ENCODE measurements around the gene C3orf70.

The C3orf70 gene

DNA sequence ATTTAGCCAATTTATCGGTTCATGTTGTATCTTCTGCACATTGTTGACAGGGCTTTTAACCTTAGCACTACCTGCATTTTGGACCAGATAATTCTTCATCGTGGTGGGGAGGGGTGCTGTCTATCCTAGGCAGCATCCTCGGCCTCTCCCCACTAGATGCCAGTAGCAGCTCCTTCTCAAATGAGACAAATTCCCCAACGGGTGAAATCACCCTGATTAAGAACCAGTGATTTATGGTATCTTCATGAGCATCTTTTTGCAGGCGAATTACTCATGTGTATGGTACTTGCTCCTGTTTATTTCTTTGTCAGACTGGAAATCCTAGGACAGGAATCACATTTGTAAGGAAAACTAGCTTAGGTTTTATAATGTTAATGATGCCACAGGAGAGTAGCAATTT is 68.0 kb downstream of the C3orf70 start:
- no peak for DNase-seq

DNA sequence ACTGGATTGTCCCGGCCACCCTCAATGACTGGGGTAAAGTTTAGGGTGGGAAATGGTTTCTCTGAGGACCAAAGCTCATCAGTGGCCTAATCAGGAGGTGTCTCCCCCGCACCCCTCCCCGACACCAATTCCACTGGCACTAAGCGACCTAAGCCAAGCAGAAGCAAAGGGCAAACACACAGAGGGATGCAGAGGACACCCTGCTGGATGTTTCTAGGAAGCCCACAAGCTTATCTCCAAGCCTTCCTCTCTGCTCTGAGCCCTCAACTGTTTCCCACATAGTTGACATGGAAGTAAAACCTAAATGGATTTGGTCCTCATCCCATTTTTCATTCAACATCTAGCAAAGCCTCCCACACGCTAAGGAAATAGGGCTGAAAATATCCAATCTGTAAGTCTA is 68.5 kb downstream of the C3orf70 start:
- no peak for DNase-seq

- no peak for DNase-seq
Observed at GRCh38 chr3:185082829-185083228, 70.0 kb downstream of the C3orf70 start.

GRCh38 chr3:185082149-185082548 is 70.7 kb downstream of the C3orf70 start:
- DNase-seq, result no peak

DNA sequence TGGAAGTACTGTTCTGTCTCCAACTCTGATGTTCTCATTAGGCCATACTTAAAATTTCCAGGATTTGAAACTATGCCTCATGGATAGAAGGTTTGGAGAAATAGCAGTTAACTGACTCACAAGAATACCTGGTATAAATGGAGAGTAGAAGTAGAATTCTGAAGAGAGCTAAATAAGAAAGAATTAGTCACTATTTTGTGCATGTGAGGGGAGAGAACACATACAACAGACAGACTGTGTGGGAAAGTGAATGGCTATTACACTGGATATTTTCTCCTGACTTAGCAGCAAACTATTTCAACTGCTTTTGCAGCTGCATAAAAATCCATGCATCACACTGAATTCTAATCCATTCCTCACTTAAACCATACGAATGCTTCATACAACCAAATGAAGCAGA is 71.3 kb downstream of the C3orf70 start:
- DNase-seq, result no peak

DNA sequence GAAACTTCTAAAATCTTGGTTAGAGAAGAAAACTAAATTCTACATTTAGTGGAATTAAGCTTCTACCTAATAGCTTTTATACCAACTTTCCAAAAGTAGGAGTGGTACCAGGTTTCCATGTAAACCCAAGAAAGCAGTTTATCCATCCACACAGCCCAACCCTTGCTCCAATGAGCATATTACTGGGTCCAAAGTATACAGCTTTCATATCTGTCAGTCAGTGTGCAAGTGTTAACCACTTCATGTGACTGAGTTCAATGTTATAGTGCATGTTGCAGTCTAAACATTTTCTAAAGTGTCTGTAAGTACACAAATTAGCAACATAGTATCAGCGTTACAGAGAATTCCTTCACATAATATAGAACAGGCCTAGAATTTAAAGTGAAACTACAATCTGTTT is 73.2 kb downstream of the C3orf70 start:
- no peak for DNase-seq

DNA sequence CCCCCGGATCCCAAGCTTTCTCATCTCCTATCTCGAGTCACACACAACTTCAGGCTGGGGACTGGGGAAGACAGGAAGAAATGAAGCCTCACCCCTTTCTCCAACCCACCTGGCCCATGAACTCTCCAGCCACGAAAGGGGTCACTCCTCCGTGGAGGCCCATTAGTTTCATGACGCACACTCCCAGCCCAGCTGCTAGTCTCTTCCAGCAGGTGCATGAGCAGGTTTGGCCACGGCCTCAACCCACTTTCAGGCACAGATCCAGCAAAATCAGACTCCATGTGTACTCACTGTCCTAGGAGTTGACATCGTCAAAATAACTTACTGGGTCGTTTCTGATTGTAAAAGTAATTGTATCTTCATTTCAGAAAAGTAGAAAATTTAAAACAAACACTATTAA is 76.6 kb downstream of the C3orf70 start:
- DNase-seq, result no peak

GRCh38 chr3:185075547-185075946 is 77.3 kb downstream of the C3orf70 start:
- DNase-seq, result no peak

GRCh38 chr3:185071287-185071800 is 81.5 kb downstream of the C3orf70 start:
- no peak for DNase-seq

DNA sequence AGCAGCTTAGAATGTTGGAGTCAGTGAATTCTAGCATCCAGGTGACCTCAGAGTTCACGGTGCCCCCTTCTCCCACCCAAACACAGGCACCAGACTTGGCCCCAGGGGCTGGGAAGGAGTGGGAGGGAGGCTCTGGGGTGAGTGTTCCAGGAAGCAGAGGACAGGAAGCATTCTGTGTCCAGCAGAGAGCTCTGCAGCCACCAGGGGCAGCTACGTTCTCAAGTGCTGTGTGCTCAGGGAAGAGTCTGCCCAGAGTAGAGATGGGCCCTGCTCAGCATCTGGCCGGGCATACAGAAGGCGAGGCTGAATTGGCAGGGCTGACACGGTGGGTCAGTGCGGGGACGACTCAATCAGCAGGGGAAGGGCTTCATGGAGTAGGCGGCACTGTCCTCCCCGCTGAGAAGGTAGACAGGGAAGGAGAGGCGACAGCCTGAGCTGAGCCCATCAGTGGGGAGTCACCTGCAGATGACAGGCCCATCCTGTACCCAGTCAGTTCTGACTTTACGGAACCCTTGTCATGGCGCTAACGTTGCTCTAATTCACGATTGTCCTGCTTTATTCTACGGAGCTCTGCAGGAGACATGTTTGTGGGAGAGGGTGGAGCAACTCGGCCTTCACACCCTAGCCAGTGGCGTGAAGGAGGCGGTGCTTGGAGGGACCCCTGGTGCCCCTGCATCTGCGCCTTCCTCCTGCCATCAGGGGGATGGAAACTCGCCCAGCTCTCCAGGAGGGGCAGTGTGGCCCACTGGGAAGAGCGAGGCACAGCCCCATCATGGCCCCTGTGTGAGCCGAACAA is 82.2 kb downstream of the C3orf70 start:
- DNase-seq, result no peak

DNA sequence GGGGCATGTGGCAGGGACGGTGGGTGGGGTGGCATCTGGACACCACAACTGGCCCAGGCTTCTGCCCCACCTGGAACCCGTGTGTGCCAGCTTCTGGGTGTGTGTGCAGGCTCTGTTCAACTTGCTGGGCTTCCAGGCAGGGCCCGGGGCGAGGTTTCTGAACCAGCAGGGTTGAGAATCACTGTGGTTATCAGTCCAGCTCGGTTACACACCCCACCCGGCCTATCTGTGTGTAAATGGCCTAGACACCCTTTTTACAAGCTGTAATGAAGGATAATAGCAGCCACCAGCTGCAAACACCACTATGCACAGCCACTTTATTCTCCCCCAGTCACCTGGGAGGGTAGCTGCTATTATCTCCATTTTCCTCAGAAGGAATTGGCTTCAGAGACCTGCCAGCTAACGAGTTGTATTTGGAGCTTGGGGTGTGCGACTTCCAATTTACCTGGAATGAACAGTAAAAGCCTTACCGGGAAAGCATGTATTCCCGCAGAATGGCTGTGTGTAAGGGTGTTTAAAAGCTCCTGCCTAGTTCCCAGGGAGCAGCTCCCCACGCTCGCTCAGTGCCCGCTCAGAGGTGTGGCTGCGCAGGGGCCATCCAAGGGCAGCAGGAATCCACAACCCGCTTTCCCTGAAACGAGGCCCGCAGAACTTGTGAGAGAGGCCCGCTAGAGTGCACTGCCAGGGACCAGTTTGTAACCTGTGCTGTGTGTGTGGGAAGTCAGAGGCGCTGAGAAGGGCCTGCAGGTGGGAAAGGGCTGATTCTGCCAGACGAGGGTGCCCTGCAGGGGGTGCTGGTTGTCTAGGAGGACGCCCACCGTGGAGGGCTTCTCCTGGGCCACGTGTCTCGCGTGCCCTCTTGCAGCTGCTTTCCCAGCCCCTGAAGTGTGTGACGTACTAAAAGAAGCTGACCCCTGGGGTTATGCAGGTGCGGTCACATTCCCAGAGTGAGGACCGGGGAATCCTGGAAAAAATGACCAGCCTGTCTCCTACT is 83.5 kb downstream of the C3orf70 start:
- no peak for DNase-seq

GRCh38 chr3:185067173-185067572 is 85.7 kb downstream of the C3orf70 start:
- no peak for DNase-seq

DNA sequence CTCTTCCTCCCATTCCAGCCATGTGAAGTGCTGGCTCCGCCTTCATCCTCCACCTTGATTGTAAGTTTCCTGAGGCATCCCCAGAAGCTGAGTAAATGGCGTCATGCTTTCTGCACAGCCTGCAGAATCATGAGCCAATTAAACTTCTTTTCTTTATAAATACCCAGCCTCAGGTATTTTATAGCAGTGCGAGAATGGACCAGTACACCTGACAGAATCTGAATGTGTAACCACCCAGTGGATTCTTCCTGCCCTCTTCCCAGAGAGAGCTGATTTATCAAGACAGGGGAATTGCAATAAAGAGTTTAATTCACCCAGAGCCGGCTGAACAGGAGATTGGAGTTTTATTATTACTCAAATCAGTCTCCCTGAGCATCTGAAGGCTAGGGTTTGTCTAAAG is 86.6 kb downstream of the C3orf70 start:
- no peak for DNase-seq

DNA sequence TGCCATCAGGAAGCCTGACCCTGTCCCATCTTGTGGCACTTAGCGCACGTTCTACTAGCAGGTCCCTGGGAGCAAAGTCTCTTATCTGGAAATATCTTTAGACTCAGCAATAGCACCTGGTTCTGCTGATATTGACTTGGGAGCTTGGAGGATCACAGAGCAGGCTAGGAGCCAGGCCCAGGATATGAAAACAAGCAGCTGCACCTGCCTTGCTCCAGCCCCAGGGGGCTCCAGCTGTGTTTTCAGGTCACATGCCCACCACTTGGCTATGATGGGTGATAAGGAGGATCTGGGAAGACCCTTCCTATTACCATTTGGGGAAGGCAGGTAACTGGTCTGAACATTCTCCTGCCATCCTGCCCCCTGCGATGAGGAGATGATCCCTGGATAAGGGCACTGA is 87.8 kb downstream of the C3orf70 start:
- no peak for DNase-seq

DNA sequence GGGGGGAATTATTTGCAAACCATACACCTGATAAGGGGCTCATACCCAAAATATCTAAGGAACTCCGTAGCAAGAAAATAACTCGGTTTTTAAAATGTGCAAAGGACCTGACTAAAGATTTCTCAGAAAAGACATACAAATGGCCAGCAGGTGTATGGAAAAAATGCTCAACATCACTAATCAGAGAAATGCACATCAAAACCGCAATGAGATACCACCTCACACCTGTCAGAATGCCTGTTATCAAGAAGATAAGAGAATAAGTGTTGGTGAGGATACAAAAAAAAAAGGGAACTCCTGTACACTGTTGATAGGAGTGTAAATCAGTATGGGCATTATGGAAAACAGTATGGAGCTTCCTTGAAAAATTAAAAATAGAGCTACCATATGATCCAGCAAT is 89.4 kb downstream of the C3orf70 start:
- DNase-seq, result no peak

- no peak for DNase-seq
Observed at GRCh38 chr3:185062191-185062590, 90.7 kb downstream of the C3orf70 start.

DNA sequence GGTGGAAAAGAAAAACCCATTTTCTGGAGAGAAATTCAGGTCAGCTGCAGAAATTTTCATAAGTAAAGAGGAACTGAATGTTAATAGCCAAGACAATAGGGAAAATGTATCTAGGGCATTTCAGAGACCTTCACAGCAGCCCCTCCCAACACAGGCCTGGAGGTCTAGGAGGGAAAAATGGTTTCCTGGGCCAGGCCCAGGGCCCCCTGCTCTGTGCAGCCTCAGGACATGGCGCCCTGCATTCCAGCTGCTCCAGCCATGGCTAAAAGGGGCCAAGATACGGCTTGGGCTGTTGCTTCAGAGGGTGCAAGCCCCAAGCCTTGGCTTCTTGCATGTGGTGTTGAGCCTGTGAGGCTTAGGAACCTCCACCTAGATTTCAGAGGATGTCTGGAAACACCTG is 92.2 kb downstream of the C3orf70 start:
- no peak for DNase-seq

- no peak for DNase-seq
Observed at GRCh38 chr3:185059766-185060165, 93.1 kb downstream of the C3orf70 start.

GRCh38 chr3:185058796-185059195 is 94.1 kb downstream of the C3orf70 start:
- no peak for DNase-seq

DNA sequence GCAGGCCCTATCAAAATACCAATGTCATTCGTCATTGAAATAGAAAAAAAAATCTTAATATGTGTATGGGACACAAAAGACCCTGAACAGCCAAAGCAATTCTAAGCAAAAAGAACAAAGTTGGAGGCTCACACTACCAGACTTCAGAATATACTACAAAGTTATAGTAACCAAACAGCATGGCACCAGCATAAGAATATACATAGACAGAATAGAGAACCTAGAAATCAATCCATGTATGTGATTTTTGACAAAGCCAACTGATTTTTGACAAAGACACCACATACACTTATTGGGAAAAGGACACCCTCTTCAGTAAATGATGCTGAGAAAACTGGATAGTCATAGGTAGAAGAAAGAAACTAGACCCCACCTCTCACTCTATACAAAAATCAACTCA is 95.0 kb downstream of the C3orf70 start:
- DNase-seq, result no peak

DNA sequence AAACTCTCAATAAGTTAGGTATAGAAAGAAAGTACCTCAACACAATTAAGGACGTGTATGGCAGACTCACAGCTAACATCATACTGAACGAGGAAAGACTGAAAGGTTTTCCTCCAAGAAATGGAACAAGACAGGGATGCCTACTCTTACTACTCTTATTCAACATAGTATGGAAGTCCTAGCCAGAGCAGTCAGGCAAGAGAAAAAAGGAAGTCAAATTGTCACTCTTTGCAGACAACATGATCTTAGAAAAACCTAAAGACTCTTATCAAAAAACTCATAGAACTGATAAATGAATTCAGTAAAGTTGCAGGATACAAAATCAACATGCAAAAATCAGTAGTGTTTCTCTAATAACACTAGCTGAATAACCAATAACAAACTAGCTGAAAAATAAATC is 96.0 kb downstream of the C3orf70 start:
- DNase-seq, result no peak

GRCh38 chr3:185052631-185053030 is 100.2 kb downstream of the C3orf70 start:
- no peak for DNase-seq

- no peak for DNase-seq
Observed at GRCh38 chr3:185051801-185052200, 101.1 kb downstream of the C3orf70 start.

GRCh38 chr3:185049710-185050109 is 103.2 kb downstream of the C3orf70 start:
- DNase-seq, result no peak

Data from NCI-H187 treated with DMSO at 0.1 percent for 48 hours (cell line).